K562 treated with DMSO at 1 percent for 24 hours (cell line): ENCODE results near the gene BAZ2A. TPM values are rescaled to one million over a fixed set of nuclear protein-coding genes. Genes with fewer than 3 reads are reported as not detected.

Experiments
- total RNA-seq: library from RNA; unstranded; fragments of 300-600 nt; gene quantifications from 2 replicates; pipeline ENCODE4 v1.2.3, GENCODE V29; 2022; ENCODE audit warnings: low read depth; ENCODE audit not compliant: insufficient read depth

BAZ2A gene
- 60.5 and 63.6 TPM in 2 replicates for total RNA-seq

GRCh38 chr12:56630180-56630632, at the start of gene BAZ2A:
TSS of gene BAZ2A (minus strand) at chr12:56630326. CDS start at chr12:56617530, 12,796 bp downstream.

DNA sequence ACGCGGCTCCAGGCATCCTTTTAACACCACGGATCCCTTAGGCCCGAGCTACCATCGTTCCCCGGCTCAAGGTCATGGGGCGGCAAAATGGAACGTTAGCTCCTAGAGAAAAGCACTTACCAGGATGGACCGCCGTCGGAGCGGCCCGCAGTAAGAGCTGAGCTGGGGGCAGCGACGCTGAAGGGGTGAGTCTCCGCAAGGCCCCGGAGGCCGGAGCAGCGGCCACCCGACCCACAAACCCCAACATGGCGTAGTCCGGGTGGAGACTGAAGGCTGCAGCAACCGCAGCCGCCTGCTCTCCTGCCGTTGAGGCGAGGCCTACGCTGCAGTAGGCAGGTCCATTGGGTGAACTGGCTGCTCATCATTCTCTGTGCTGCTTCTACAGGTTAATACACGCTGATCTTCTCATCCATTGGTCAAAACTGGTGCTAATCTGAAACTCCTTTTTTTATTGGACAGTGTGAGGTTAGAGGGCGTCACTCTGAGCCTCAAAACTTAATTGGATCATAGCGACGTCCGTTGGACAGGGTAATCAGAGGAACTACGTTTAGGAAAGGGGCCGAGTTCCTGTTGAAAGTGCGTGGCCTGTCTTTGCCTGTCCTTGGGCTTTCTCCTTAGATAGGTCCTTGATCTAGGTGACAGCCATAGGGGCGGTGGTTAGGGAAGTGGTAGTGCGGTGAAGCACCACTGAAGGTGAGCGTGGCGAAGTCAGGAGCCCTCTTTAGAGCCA, 15.8 kb upstream of the BAZ2A start, which contains the start of gene ATP5F1B:
Gene ATP5F1B (minus strand): TSS at position 268 of the 730 bp plus-strand sequence. CDS start 21 bp downstream, at position 247.

Other genes with a start within 250 kb of the BAZ2A start
- 42.8 and 43.4 TPM in 2 replicates for gene TIMELESS, start 180.9 kb downstream of the BAZ2A start, total RNA-seq
- not detected in 2 replicates for gene MIP, start 175.7 kb downstream of the BAZ2A start, total RNA-seq
- 1.1 and 1.4 TPM in 2 replicates for gene SPRYD4, start 161.7 kb downstream of the BAZ2A start, total RNA-seq
- 0.29 TPM in 1 of 2 replicates, not detected in the other for gene GLS2, start 142.2 kb downstream of the BAZ2A start, total RNA-seq
- 0.86 and 2.5 TPM in 2 replicates for gene RBMS2, start 108.5 kb downstream of the BAZ2A start, total RNA-seq
- gene ATP5F1B, start 15.7 kb upstream of the BAZ2A start, total RNA-seq: 849 and 855 TPM in 2 replicates
- gene PTGES3, start 58.0 kb upstream of the BAZ2A start, total RNA-seq: 185 and 206 TPM in 2 replicates
- 1,599 and 1,695 TPM in 2 replicates for gene NACA, start 95.0 kb upstream of the BAZ2A start, total RNA-seq
- gene PRIM1, start 122.0 kb upstream of the BAZ2A start, total RNA-seq: 53.2 and 58.9 TPM in 2 replicates
- gene HSD17B6, start 133.0 kb upstream of the BAZ2A start, total RNA-seq: 0.61 and 0.88 TPM in 2 replicates